Activated T-helper 9 cell treated with anti-CD3 and anti-CD28 coated beads, Interleukin-2, amount 50 U/mL, for 16 hours (primary cell): ENCODE data around the gene NPHS1.
"Not testable (repeated sequence)": the region's sequence is repeated elsewhere in the genome, so short reads cannot be mapped to it uniquely, and the experiment has no call there.

Experiments used
- DNase-seq: peaks from one replicate; pipeline ENCODE4 v3.0.0-alpha.2; 2020; ENCODE audit warnings: low read depth

Gene NPHS1

GRCh38 chr19:35812220-35813042, 39.9 kb downstream of the NPHS1 start, which contains the start of gene PRODH2:
TSS of gene PRODH2 (minus strand) at chr19:35812845. CDS start at chr19:35812805, 40 bp downstream.
- no peak for DNase-seq

GRCh38 chr19:35811317-35812219, 40.7 kb downstream of the NPHS1 start:
- no peak for DNase-seq

GRCh38 chr19:35807633-35808032, 44.7 kb downstream of the NPHS1 start:
- no peak for DNase-seq

GRCh38 chr19:35806597-35806996, 45.7 kb downstream of the NPHS1 start:
- no peak for DNase-seq

DNA sequence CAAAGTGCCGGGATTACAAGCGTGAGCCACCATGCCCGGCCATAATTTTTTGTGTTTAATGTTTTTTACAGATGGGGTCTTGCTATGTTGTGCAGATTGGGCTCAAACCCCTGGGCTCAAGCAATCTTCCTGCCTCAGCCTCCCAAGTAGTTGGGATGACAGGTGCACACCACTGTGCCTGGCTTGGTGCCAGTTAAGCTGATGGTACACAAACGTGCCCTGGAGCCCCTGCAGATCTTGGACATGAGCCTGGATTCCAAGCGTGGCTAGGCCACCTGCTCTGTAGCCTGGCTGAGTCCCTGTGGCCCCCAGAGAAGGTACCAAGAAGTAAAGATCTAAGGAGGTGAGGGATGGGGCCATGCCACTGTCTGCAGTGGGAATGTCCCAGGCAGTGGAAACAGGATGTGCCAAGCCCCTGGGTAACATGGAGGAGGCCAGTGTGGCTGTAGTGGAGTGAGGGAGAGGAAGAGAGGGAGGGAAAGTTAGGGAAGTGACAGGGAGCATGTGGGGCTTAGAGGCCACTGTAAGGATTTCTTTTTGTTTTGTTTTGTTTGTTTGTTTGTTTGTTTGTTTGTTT, 46.7 kb downstream of the NPHS1 start:
- no peak for DNase-seq

GRCh38 chr19:35801828-35802227, 50.5 kb downstream of the NPHS1 start:
- no peak for DNase-seq

GRCh38 chr19:35797663-35798062, 54.6 kb downstream of the NPHS1 start:
- DNase-seq: no peak

- DNase-seq: no peak
Observed at GRCh38 chr19:35796645-35797542, 55.4 kb downstream of the NPHS1 start.

DNA sequence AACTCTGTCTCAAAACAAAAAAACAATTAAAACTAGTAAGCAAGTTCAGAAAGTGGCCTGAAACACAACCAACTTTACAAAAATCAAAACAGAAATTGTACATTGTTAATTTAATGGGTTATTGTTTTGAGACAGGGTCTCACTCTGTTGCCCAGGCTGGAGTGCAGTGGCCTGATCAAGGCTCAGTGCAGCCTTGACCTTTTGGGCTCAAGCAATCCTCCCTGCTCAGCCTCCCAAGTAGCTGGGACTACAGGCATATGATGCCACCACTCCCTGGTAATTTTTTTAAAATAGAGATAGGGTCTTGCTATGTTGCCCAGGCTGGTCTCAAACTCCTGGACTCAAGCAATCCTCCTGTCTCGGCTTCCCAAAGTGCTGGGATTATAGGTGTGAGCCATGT, 56.7 kb downstream of the NPHS1 start:
- not testable (repeated sequence) for DNase-seq

DNA sequence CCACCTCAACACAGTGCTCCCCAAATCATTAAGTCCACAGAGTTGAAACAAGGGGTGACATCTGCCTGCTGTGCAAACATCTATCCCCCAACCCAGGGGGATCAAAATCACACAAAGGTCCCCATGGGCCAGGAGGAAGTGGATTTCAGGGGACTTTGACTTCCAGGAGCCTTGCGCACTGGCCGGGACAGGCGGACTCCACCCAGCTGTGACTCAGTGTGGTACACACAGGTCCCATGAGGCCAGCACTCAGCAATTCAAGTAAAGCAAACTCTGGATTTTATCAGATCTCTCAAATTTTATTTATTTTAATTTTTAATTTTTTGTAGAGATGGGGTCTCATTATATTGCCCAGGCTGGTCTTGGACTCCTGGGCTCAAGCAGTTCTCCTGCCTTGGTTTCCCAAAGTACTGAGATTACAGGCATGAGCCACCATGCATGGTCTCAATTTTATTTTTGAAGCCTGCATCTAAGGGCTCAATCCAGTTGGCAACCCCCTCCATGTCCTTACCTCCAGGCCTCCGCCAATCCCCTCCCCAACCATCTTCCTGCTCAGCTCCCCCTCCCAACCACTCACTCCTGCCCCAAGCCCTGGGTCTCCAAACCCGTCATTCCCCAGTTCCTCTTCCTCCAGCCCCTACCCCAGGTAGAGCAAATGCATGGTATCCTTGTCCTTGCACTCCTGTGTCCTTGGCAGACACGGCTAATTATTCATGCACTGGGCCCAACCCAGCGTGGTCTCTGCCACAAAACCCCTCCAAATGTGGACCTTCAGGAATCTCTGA, 58.7 kb downstream of the NPHS1 start:
- DNase-seq: no peak

- DNase-seq: no peak
Observed at GRCh38 chr19:35792888-35793287, 59.4 kb downstream of the NPHS1 start.

DNA sequence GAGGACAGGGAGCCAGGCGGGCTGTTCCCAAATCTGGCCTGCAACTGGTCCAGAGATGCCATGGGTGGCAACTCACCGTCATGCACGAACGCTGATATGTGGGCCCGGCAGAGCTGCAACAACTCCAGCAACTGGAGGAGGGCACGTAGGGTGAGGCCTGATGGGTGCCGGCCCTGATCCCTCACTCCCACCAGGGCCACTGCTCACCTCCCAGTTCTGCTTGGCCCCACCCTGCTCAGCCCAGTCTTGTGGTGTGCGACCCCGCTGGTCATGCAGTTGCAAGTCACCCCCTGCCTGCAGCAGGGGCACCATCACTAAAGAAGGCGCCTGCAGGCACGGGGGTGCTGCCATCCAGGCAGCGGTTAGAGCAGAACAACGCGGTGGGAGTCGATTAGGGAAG, 60.0 kb downstream of the NPHS1 start:
- no peak for DNase-seq

DNA sequence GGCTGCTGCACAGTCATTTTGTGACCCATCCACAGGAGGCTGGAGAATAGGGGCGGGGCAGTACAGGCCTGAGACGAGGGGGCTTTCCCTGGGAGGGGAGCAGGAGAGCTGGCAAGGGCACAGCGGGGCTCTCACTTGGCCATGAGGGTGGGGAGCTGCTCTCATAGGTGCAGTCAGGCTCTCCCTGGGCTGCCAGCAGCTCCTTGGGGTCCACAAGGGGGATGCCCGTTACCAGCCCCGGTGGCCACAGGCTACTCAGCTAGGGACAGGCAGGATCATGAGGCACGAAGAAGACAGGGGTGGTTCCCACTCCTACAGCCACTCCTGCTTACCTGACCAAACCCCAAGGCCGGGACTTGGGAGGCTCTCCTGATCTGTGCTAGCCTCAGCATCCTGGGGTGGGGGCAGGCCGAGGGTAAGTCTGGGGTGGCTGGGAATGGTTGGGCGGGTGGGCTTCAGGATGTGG, 60.5 kb downstream of the NPHS1 start:
- DNase-seq: no peak

- DNase-seq: no peak
Observed at GRCh38 chr19:35790981-35791813, 61.1 kb downstream of the NPHS1 start.

- DNase-seq: no peak
Observed at GRCh38 chr19:35789978-35790944, 62.0 kb downstream of the NPHS1 start.

DNA sequence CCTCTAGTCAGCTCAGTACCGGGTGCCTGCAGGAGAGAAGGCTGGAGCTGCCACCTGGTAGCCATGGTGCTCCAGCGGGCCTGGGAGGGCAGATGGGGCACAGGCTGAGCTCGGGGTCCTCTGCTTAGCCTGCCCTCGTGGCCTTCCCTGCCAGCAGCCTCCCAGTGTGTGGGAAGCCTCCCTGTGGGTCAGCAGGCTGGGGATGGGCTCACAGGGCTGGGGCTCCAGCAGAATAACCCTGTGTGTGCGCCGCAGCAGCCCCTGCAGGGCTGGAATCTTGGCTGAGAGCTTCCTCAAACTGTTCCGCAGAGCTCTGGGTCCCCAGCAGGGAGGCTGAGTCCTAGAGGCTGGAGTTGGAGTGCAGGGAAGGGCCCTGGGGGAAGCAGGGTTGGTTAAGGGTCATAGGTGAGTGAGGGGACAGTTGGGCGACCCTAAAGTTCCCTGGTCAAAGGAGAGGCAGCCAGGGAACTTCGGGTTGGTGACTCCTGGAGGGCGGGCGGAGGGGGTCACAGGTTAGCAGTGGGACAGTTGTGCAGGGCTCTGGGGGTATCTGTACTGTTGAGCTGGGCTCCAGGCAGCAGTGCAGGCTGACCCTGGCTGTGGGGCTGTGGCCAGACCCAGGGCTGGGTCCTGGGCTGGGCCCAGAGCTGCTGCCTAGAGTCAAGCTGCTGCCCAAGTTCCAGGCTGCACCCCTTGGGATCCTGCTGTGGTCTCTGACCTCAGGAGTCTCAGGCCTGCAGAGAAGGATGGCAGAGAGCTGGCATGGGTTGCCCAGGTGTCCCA, 62.9 kb downstream of the NPHS1 start:
- DNase-seq: no peak

GRCh38 chr19:35788205-35788960, 63.9 kb downstream of the NPHS1 start:
- DNase-seq: no peak
